ENCODE results near the gene POU4F2.

POU4F2 gene

GRCh38 chr4:146637621-146638332 lies 916 bp upstream of the POU4F2 start:
- TF ChIP-seq, protein P1, sequence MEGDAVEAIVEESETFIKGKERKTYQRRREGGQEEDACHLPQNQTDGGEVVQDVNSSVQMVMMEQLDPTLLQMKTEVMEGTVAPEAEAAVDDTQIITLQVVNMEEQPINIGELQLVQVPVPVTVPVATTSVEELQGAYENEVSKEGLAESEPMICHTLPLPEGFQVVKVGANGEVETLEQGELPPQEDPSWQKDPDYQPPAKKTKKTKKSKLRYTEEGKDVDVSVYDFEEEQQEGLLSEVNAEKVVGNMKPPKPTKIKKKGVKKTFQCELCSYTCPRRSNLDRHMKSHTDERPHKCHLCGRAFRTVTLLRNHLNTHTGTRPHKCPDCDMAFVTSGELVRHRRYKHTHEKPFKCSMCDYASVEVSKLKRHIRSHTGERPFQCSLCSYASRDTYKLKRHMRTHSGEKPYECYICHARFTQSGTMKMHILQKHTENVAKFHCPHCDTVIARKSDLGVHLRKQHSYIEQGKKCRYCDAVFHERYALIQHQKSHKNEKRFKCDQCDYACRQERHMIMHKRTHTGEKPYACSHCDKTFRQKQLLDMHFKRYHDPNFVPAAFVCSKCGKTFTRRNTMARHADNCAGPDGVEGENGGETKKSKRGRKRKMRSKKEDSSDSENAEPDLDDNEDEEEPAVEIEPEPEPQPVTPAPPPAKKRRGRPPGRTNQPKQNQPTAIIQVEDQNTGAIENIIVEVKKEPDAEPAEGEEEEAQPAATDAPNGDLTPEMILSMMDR (IDR thresholded peaks at IDR 0.05; ENCODE audit: insufficient read depth, low read depth, low read length, missing control alignments) = no peak
- no peak for DNase-seq (ENCODE audit: low read depth)
- H3K4me3 ChIP-seq (ENCODE audit: low read length) = no peak overlapping the region

GRCh38 chr4:146638333-146638785 lies 334 bp upstream of the POU4F2 start:
- H3K4me3 ChIP-seq (ENCODE audit: low read length) = no peak overlapping the region
- TF ChIP-seq, protein P1 (IDR thresholded peaks at IDR 0.05; ENCODE audit: insufficient read depth, low read depth, low read length, missing control alignments) = no peak
- no peak for DNase-seq (ENCODE audit: low read depth)

GRCh38 chr4:146639506-146639932 lies 826 bp downstream of the POU4F2 start:
- no peak for DNase-seq (ENCODE audit: low read depth)
- no peak overlapping the region for H3K4me3 ChIP-seq (ENCODE audit: low read length)
- TF ChIP-seq, protein P1 (IDR thresholded peaks at IDR 0.05; ENCODE audit: insufficient read depth, low read depth, low read length, missing control alignments) = no peak

- H3K4me3 ChIP-seq (ENCODE audit: low read length) = no peak overlapping the region
- no peak for DNase-seq (ENCODE audit: low read depth)
- TF ChIP-seq, protein P1 (IDR thresholded peaks at IDR 0.05; ENCODE audit: insufficient read depth, low read depth, low read length, missing control alignments) = no peak
These were observed 1.4 kb downstream of the POU4F2 start for GRCh38 chr4:146640021-146640464.

- TF ChIP-seq, protein P1 (IDR thresholded peaks at IDR 0.05; ENCODE audit: insufficient read depth, low read depth, low read length, missing control alignments) = no peak
- no peak overlapping the region for H3K4me3 ChIP-seq (ENCODE audit: low read length)
- no peak for DNase-seq (ENCODE audit: low read depth)
These were observed 1.9 kb downstream of the POU4F2 start for GRCh38 chr4:146640465-146641061.

GRCh38 chr4:146641762-146642161 lies 3.1 kb downstream of the POU4F2 start:
- DNase-seq (ENCODE audit: low read depth) = no peak
- TF ChIP-seq, protein P1 (IDR thresholded peaks at IDR 0.05; ENCODE audit: insufficient read depth, low read depth, low read length, missing control alignments) = no peak
- no peak overlapping the region for H3K4me3 ChIP-seq (ENCODE audit: low read length)
